Measurements from ENCODE around the gene FLNB. TPM values are rescaled to one million over a fixed set of nuclear protein-coding genes. Genes with fewer than 3 reads are reported as not detected.

FLNB gene
- total and polyA plus RNA-seq, 2 of the 13 experiments (the other 11 are each of a cell fraction or from before 2014, with no cell fraction given): 106 to 130 TPM

GRCh38 chr3:57992452-57993213 is 15.6 kb upstream of the FLNB start (continued):
- TF ChIP-seq ARID5B (CRISPR knock-in tag; IDR thresholded peaks at IDR 0.05) (peak; percentile 87), DDIT3 (CRISPR knock-in tag; IDR thresholded peaks at IDR 0.05) (no peak), HOXA3 (CRISPR knock-in tag; IDR thresholded peaks at IDR 0.05) (peak; percentile 73), ZZZ3 (CRISPR knock-in tag; IDR thresholded peaks at IDR 0.05; ENCODE audit: borderline replicate concordance) (no peak), SP1 (IDR thresholded peaks at IDR 0.05) (no peak), SP1 (CRISPR knock-in tag; IDR thresholded peaks at IDR 0.05) (no peak), ZNF800 (CRISPR knock-in tag; IDR thresholded peaks at IDR 0.05) (no peak), NFE2L2 (IDR thresholded peaks at IDR 0.05; ENCODE audit: low read length) (no peak), EP300 (IDR thresholded peaks at IDR 0.05; ENCODE audit: low read depth in 2 of 2, low read length in 2 of 2) (peak in 1 of 2 experiments; percentile 87; a peak in 3 of 4 replicates), EP300 (CRISPR knock-in tag; IDR thresholded peaks at IDR 0.05; ENCODE audit: borderline replicate concordance) (peak; percentile 59; the same call in 1 of the 2 replicates), ZNF749 (CRISPR knock-in tag; IDR thresholded peaks at IDR 0.05; ENCODE audit: borderline replicate concordance) (no peak), AHR (CRISPR knock-in tag; IDR thresholded peaks at IDR 0.05) (no peak), NPAS2 (CRISPR knock-in tag; IDR thresholded peaks at IDR 0.05; ENCODE audit: borderline replicate concordance) (no peak), CREM (IDR thresholded peaks at IDR 0.05) (peak; percentile 74; the same call in 1 of the 2 replicates), CREM (CRISPR knock-in tag; IDR thresholded peaks at IDR 0.05) (no peak), ZBTB38 (CRISPR knock-in tag; IDR thresholded peaks at IDR 0.05) (no peak), RXRA (CRISPR knock-in tag; IDR thresholded peaks at IDR 0.05) (peak; percentile 25; the same call in 1 of the 2 replicates), NFATC3 (CRISPR knock-in tag; IDR thresholded peaks at IDR 0.05) (no peak), MTERF4 (CRISPR knock-in tag; IDR thresholded peaks at IDR 0.05) (no peak), PAX8 (CRISPR knock-in tag; IDR thresholded peaks at IDR 0.05; ENCODE audit: borderline replicate concordance) (no peak), ZBTB3 (CRISPR knock-in tag; IDR thresholded peaks at IDR 0.05; ENCODE audit: borderline replicate concordance, low read depth) (no peak), NR3C1 (CRISPR knock-in tag; IDR thresholded peaks at IDR 0.05) (no peak), SNRNP70 (IDR thresholded peaks at IDR 0.05; ENCODE audit: low read depth, low read length) (no peak), RXRB (CRISPR knock-in tag; IDR thresholded peaks at IDR 0.05; ENCODE audit: borderline replicate concordance) (peak; percentile 63; the same call in 1 of the 2 replicates)
